ENCODE measurements around the gene EVC. TPM values are rescaled to one million over a fixed set of nuclear protein-coding genes. Genes with fewer than 3 reads are reported as not detected.
"Not testable (repeated sequence)": the region's sequence is repeated elsewhere in the genome, so short reads cannot be mapped to it uniquely, and the experiment has no call there.

Gene EVC
- total and polyA plus RNA-seq, 4 donors, result 9.3 to 58.2 (median 25.0) TPM

GRCh38 chr4:5827108-5828004 is 116.4 kb downstream of the EVC start:
- no peak overlapping the region for H3K4me3 ChIP-seq (ENCODE audit: low read length in 2 of 2)
- no peak overlapping the region for H3K27ac ChIP-seq (ENCODE audit: low read depth in 1 of 2, low read length in 2 of 2)
- no peaks in the 10 kb centered on the region for H3K9me3 ChIP-seq (ENCODE audit: control insufficient read depth, low read length)
- ATAC-seq (ENCODE audit: low FRiP score), result peak; percentile 11
- H3K4me1 ChIP-seq (ENCODE audit: control insufficient read depth in 1 of 2, insufficient read depth in 2 of 2, low read length in 2 of 2), result no peaks in the 10 kb centered on the region
- no peaks in the 10 kb centered on the region for H3K36me3 ChIP-seq (ENCODE audit: control insufficient read depth in 1 of 2, insufficient read depth in 2 of 2, low read length in 1 of 2)
- intact Hi-C loops (cut with DNase I), result no loop called here
- WGBS, 2 donors, result 56 to 57% methylated on average over 19 of the region's 19 CpGs
- H3K27me3 ChIP-seq (ENCODE audit: control insufficient read depth in 1 of 2, insufficient read depth in 2 of 2, low read length in 1 of 2), result no peaks in the 10 kb centered on the region
- peak in 1 of 2 donors; percentile 53 for DNase-seq

DNA sequence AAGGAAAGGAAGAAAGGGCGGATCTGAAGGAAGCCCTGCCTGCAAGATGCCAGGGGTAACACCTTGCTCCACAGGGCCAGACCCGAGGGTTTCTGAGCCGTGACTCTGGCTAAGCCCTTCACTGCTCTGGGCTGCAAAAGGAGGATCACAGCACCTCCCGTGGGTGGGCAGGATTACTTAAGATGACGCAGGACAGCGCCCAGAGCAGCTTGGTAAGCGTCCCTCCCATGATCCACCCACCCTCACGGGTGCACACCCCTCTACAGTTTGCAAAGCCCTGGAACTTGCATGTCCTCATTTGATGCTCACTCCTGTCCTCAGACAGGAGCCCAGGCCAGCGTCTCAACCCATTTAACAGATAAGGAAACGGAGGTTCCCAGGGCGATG is 117.0 kb downstream of the EVC start:
- Histone ChIP-seq H3K9me3 (ENCODE audit: control insufficient read depth, low read length) (no peaks in the 10 kb centered on the region), H3K27me3 (ENCODE audit: control insufficient read depth in 1 of 2, insufficient read depth in 2 of 2, low read length in 1 of 2) (no peaks in the 10 kb centered on the region), H3K36me3 (ENCODE audit: control insufficient read depth in 1 of 2, insufficient read depth in 2 of 2, low read length in 1 of 2) (no peaks in the 10 kb centered on the region), H3K4me3 (ENCODE audit: low read length in 2 of 2) (no peak overlapping the region), H3K27ac (ENCODE audit: low read depth in 1 of 2, low read length in 2 of 2) (no peak overlapping the region), H3K4me1 (ENCODE audit: control insufficient read depth in 1 of 2, insufficient read depth in 2 of 2, low read length in 2 of 2) (no peaks in the 10 kb centered on the region)
- DNase-seq (no peak), ATAC-seq (ENCODE audit: low FRiP score) (no peak)
- intact Hi-C loops (cut with DNase I), result no loop called here
- WGBS, 2 donors, result 80 to 85% methylated on average over 11 of the region's 11 CpGs

DNA sequence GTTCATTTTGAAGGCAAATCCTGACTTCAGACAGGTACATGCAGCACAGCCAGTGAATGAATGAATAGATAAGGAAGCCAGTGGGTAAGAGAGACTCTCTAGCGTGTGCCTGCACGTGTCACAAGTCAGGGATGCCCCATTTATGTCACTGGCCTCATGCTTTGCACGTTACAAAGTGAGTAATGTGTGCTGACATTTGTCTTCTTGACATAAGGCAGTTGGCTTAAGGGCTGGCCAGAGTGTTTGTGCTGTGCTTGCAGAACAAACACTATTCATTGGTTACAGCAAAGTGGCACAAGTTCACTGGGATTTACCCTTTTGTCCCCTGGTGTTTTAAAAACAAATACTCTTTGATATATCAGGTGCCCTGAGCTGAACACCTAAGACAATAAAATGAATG is 125.9 kb downstream of the EVC start:
- no peak for DNase-seq
- H3K4me1 ChIP-seq (ENCODE audit: control insufficient read depth in 1 of 2, insufficient read depth in 2 of 2, low read length in 2 of 2), result no peaks in the 10 kb centered on the region
- intact Hi-C loops (cut with DNase I), result no loop called here
- H3K27me3 ChIP-seq (ENCODE audit: control insufficient read depth in 1 of 2, insufficient read depth in 2 of 2, low read length in 1 of 2), result no peaks in the 10 kb centered on the region
- WGBS, 2 donors, result 28 to 33% methylated on average over 3 of the region's 3 CpGs
- no peak overlapping the region for H3K27ac ChIP-seq (ENCODE audit: low read depth in 1 of 2, low read length in 2 of 2)
- H3K36me3 ChIP-seq (ENCODE audit: control insufficient read depth in 1 of 2, insufficient read depth in 2 of 2, low read length in 1 of 2), result no peaks in the 10 kb centered on the region
- no peaks in the 10 kb centered on the region for H3K9me3 ChIP-seq (ENCODE audit: control insufficient read depth, low read length)
- no peak for ATAC-seq (ENCODE audit: low FRiP score)
- H3K4me3 ChIP-seq (ENCODE audit: low read length in 2 of 2), result no peak overlapping the region

GRCh38 chr4:5837483-5837882 is 126.5 kb downstream of the EVC start:
- H3K4me3 ChIP-seq (ENCODE audit: low read length in 2 of 2); ATAC-seq (ENCODE audit: low FRiP score); H3K27ac ChIP-seq (ENCODE audit: low read depth in 1 of 2, low read length in 2 of 2); H3K36me3 ChIP-seq (ENCODE audit: control insufficient read depth in 1 of 2, insufficient read depth in 2 of 2, low read length in 1 of 2); H3K4me1 ChIP-seq (ENCODE audit: control insufficient read depth in 1 of 2, insufficient read depth in 2 of 2, low read length in 2 of 2); H3K9me3 ChIP-seq (ENCODE audit: control insufficient read depth, low read length); H3K27me3 ChIP-seq (ENCODE audit: control insufficient read depth in 1 of 2, insufficient read depth in 2 of 2, low read length in 1 of 2); intact Hi-C loops (cut with DNase I); DNase-seq: not testable (repeated sequence)
- 90 to 95% methylated on average over 6 of the region's 6 CpGs for WGBS, 2 donors

DNA sequence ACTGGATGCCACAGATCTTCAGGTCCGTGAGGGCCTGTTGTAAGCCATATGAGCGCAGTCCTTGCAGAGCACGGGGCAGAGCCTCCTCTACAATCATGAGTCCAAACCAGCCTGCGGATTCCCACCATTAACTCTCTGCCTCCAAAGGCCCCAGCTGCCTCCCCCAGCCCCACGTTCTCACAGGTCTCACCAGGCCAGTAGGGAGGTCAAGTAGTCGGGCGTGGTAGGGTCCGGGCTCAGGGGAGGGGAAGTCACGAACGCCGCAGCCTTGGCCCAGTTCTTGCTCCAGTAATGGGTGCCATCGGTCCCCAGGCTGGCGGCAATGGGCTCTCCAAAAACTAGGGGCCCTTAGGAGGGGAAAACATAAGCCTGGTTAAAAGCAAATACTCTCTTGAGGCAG is 128.3 kb downstream of the EVC start:
- no peaks in the 10 kb centered on the region for H3K36me3 ChIP-seq (ENCODE audit: control insufficient read depth in 1 of 2, insufficient read depth in 2 of 2, low read length in 1 of 2)
- no peak overlapping the region for H3K4me3 ChIP-seq (ENCODE audit: low read length in 2 of 2)
- ATAC-seq (ENCODE audit: low FRiP score) (no peak), DNase-seq (no peak)
- H3K4me1 ChIP-seq (ENCODE audit: control insufficient read depth in 1 of 2, insufficient read depth in 2 of 2, low read length in 2 of 2), result no peaks in the 10 kb centered on the region
- no peak overlapping the region for H3K27ac ChIP-seq (ENCODE audit: low read depth in 1 of 2, low read length in 2 of 2)
- 89 to 91% methylated on average over 13 of the region's 13 CpGs for WGBS, 2 donors
- H3K9me3 ChIP-seq (ENCODE audit: control insufficient read depth, low read length), result peaks cover 2% of the 10 kb centered on the region
- intact Hi-C loops (cut with DNase I), result no loop called here
- H3K27me3 ChIP-seq (ENCODE audit: control insufficient read depth in 1 of 2, insufficient read depth in 2 of 2, low read length in 1 of 2), result no peaks in the 10 kb centered on the region

DNA sequence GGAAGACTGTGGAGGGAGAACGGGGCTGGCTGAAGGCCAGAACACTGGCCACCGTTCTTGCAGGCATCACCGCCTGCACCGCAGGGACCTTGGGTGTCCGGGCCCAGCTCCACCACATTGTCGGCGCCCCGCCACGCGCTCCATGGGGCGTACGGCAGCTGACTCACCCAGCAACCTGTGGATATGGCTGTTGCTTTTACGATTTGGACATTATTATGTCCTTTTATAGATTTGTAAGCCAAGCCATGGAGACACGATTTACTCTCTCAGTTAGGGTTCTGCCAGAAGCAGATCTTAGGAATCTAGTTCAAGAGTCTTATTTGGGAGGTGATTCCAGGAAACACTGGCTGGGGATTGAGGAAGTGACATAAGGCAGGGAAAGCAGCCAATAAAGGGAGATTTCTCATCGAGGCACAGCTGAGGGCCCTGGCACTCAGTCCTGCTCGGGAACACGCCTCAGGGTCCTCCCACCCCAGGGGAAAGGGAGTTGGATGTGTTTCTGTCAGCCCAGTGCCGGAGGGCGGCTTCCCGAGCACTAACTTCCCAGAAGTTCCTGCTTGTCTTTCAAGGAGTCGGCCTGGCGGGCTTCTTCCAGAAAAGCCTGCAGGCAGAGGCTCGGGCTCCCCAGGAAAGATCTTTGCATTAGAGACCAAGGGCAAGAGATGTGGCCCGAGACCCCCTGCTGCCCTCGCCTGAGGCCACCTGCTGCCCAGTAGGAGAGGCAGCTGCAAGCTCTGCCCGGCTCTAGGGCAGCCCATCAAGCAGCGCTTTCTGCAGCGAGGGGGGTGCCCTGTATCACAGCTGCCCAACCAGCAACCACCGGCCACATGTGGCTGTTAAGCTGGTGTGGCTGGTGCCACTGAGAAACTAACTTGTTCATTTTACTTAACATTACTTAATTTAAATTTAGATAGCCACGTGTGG is 129.0 kb downstream of the EVC start:
- intact Hi-C loops (cut with DNase I), result no loop called here
- ATAC-seq (ENCODE audit: low FRiP score), result peak; percentile 73
- 12 to 17% methylated on average over 29 to 30 of the region's 30 CpGs for WGBS, 2 donors

GRCh38 chr4:5842456-5842855 is 131.5 kb downstream of the EVC start:
- Histone ChIP-seq H3K4me3 (ENCODE audit: low read length in 2 of 2) (no peak overlapping the region), H3K9me3 (ENCODE audit: control insufficient read depth, low read length) (peaks cover 2% of the 10 kb centered on the region), H3K36me3 (ENCODE audit: control insufficient read depth in 1 of 2, insufficient read depth in 2 of 2, low read length in 1 of 2) (no peaks in the 10 kb centered on the region), H3K27me3 (ENCODE audit: control insufficient read depth in 1 of 2, insufficient read depth in 2 of 2, low read length in 1 of 2) (no peaks in the 10 kb centered on the region), H3K27ac (ENCODE audit: low read depth in 1 of 2, low read length in 2 of 2) (no peak overlapping the region), H3K4me1 (ENCODE audit: control insufficient read depth in 1 of 2, insufficient read depth in 2 of 2, low read length in 2 of 2) (no peaks in the 10 kb centered on the region)
- DNase-seq (no peak), ATAC-seq (ENCODE audit: low FRiP score) (no peak)
- intact Hi-C loops (cut with DNase I), result no loop called here
- WGBS, 2 donors, result 93 to 94% methylated on average over 4 of the region's 4 CpGs

More for the DNA sequence above, 129.0 kb downstream of the EVC start:
- Histone ChIP-seq H3K9me3 (ENCODE audit: control insufficient read depth, low read length) (peaks cover 2% of the 10 kb centered on the region), H3K4me1 (ENCODE audit: control insufficient read depth in 1 of 2, insufficient read depth in 2 of 2, low read length in 2 of 2) (no peaks in the 10 kb centered on the region), H3K27ac (ENCODE audit: low read depth in 1 of 2, low read length in 2 of 2) (no peak overlapping the region), H3K36me3 (ENCODE audit: control insufficient read depth in 1 of 2, insufficient read depth in 2 of 2, low read length in 1 of 2) (no peaks in the 10 kb centered on the region), H3K27me3 (ENCODE audit: control insufficient read depth in 1 of 2, insufficient read depth in 2 of 2, low read length in 1 of 2) (no peaks in the 10 kb centered on the region), H3K4me3 (ENCODE audit: low read length in 2 of 2) (no peak overlapping the region)
- DNase-seq, result peak; percentile 82 to 89

DNA sequence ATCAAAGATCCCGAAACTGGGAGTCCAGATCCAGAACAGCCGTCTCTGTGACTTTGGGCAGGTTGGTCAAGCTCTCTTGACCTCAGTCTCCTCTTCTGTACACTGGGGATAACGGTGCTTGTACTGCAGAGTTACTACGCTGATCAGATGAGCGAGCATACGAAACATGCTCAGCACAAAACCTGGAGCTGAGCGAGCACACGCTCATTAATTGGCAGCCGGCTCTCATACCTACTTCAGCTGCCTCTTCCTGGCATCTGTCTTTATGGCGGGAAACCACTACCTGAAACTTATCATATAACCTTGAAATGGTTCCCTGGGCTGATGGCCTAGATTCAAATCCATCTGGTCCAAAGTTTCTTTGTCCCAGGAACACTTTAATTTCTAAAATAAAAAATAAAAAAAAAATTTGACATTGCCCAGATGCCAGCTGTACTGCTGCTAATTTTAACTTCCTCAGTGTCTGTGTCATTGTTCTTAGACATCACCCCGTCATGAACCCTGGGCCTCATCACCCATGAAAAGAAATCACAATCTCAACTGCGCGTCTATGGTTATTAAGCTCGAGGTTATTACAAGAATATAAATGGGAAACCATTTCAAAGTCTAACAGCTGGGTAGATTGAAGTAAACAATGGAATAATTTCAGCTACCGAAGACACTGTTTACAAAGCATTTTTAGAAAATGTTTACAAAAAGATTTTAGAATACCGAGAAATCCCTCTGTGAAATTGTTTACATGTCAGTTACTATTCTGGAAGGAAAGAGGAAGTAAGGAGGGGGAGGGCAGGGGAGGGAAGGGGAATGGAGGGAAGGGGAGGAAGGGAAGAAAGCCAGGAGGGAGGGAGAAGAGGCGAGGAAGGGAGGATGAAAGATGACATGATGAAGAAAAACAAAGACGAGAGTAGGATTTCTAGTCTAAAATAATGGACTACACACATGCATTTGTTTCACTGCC is 132.9 kb downstream of the EVC start:
- 66 to 67% methylated on average over 18 of the region's 18 CpGs for WGBS, 2 donors
- no peak overlapping the region for H3K4me3 ChIP-seq (ENCODE audit: low read length in 2 of 2)
- DNase-seq (no peak), ATAC-seq (ENCODE audit: low FRiP score) (no peak)
- no peaks in the 10 kb centered on the region for H3K4me1 ChIP-seq (ENCODE audit: control insufficient read depth in 1 of 2, insufficient read depth in 2 of 2, low read length in 2 of 2)
- no peaks in the 10 kb centered on the region for H3K36me3 ChIP-seq (ENCODE audit: control insufficient read depth in 1 of 2, insufficient read depth in 2 of 2, low read length in 1 of 2)
- intact Hi-C loops (cut with DNase I), result no loop called here
- no peaks in the 10 kb centered on the region for H3K27me3 ChIP-seq (ENCODE audit: control insufficient read depth in 1 of 2, insufficient read depth in 2 of 2, low read length in 1 of 2)
- peaks cover 2% of the 10 kb centered on the region for H3K9me3 ChIP-seq (ENCODE audit: control insufficient read depth, low read length)
- H3K27ac ChIP-seq (ENCODE audit: low read depth in 1 of 2, low read length in 2 of 2), result no peak overlapping the region
